Trophoblast cell (in vitro differentiated cells and primary cell): ENCODE measurements around the gene C2orf42.

Source experiments
- DNase-seq, 2 donors: peaks; one replicate each; pipeline ENCODE4 v3.0.0-alpha.2; 2016
- H2AFZ ChIP-seq: 2 replicates; pipeline ENCODE4 v1.6.1; 2013; ENCODE audit warnings: low read length, moderate library complexity, mild to moderate bottlenecking; ENCODE audit not compliant: insufficient read depth, poor library complexity
- H2AK5ac ChIP-seq: 2 replicates; pipeline ENCODE4 v1.6.1; 2013; ENCODE audit warnings: mild to moderate bottlenecking, low read length
- H2BK120ac ChIP-seq: 2 replicates; pipeline ENCODE4 v1.6.1; 2013; ENCODE audit warnings: low read length, mild to moderate bottlenecking, moderate library complexity; ENCODE audit not compliant: insufficient read depth, poor library complexity
- H2BK12ac ChIP-seq: 2 replicates; pipeline ENCODE4 v1.6.1; 2013; ENCODE audit warnings: mild to moderate bottlenecking, low read length, moderate library complexity
- H2BK5ac ChIP-seq: 2 replicates; pipeline ENCODE4 v1.6.1; 2013; ENCODE audit warnings: low read length, low read depth, moderate library complexity, mild to moderate bottlenecking; ENCODE audit not compliant: poor library complexity
- H3K14ac ChIP-seq: 2 replicates; pipeline ENCODE4 v1.6.1; 2013; ENCODE audit warnings: mild to moderate bottlenecking, low read length
- H3K18ac ChIP-seq: 2 replicates; pipeline ENCODE4 v1.6.1; 2013; ENCODE audit warnings: mild to moderate bottlenecking, low read length
- H3K23ac ChIP-seq: 2 replicates; pipeline ENCODE4 v1.6.1; 2013; ENCODE audit warnings: low read length
- H3K27ac ChIP-seq: 2 replicates; pipeline ENCODE4 v1.5.1; 2013; ENCODE audit warnings: low read depth, mild to moderate bottlenecking, inconsistent platforms, low read length, moderate library complexity
- H3K27me3 ChIP-seq: 2 replicates; pipeline ENCODE4 v1.6.1; 2013; ENCODE audit warnings: inconsistent platforms, mild to moderate bottlenecking, low read length, moderate library complexity; ENCODE audit not compliant: insufficient read depth
- H3K36me3 ChIP-seq, 2 experiments: 1 replicate in 1 of 2; 2 replicates in 1 of 2; pipeline ENCODE4 v1.6.1; 2013; ENCODE audit warnings: low read length in 2 of 2, mild to moderate bottlenecking in 2 of 2, moderate library complexity in 1 of 2; ENCODE audit not compliant: insufficient read depth in 2 of 2, control insufficient read depth in 1 of 2
- H3K4ac ChIP-seq: 2 replicates; pipeline ENCODE4 v1.6.1; 2013; ENCODE audit warnings: low read depth, mild to moderate bottlenecking, low read length, moderate library complexity
- H3K4me1 ChIP-seq, 2 experiments: 1 replicate in 1 of 2; 2 replicates in 1 of 2; pipeline ENCODE4 v1.6.1; 2013; ENCODE audit warnings: low read length in 2 of 2, mild to moderate bottlenecking in 2 of 2, moderate library complexity in 1 of 2; ENCODE audit not compliant: insufficient read depth in 2 of 2, control insufficient read depth in 1 of 2
- H3K4me2 ChIP-seq: 2 replicates; pipeline ENCODE4 v1.6.1; 2013; ENCODE audit warnings: inconsistent platforms, mild to moderate bottlenecking, low read length, moderate library complexity
- H3K4me3 ChIP-seq: 2 replicates; pipeline ENCODE4 v1.5.1; 2013; ENCODE audit warnings: mild to moderate bottlenecking, low read depth, low read length, inconsistent platforms
- H3K79me1 ChIP-seq: one replicate; pipeline ENCODE4 v1.6.1; 2013; ENCODE audit warnings: low read length
- H3K79me2 ChIP-seq: 2 replicates; pipeline ENCODE4 v1.6.1; 2013; ENCODE audit warnings: low read length, mild to moderate bottlenecking; ENCODE audit not compliant: control insufficient read depth, insufficient read depth, poor library complexity
- H3K9ac ChIP-seq: 2 replicates; pipeline ENCODE4 v1.6.1; 2013; ENCODE audit warnings: mild to moderate bottlenecking, low read length
- H3K9me3 ChIP-seq: 2 replicates; pipeline ENCODE4 v1.6.1; 2013; ENCODE audit warnings: low read depth, mild to moderate bottlenecking, control low read depth, inconsistent platforms, low read length; ENCODE audit not compliant: insufficient read depth
- H4K12ac ChIP-seq: 2 replicates; pipeline ENCODE4 v1.6.1; 2013; ENCODE audit warnings: low read depth, mild to moderate bottlenecking, low read length, moderate library complexity
- H4K8ac ChIP-seq: 2 replicates; pipeline ENCODE4 v1.6.1; 2013; ENCODE audit warnings: low read depth, mild to moderate bottlenecking, low read length, moderate library complexity
- H4K91ac ChIP-seq: one replicate; pipeline ENCODE4 v1.6.1; 2013; ENCODE audit warnings: low read depth, mild to moderate bottlenecking, low read length, moderate library complexity
- WGBS: extraction: QIAGEN DNeasy Blood & Tissue Kit; methylation state at CpG from one replicate; pipeline ENCODE4 v1.1.7; 2013; ENCODE audit warnings: missing lambda C conversion rate; ENCODE audit not compliant: insufficient read length, insufficient coverage; ENCODE audit errors: extremely low coverage; 5-methylcytosine and 5-hydroxymethylcytosine counted together

C2orf42 gene

DNA sequence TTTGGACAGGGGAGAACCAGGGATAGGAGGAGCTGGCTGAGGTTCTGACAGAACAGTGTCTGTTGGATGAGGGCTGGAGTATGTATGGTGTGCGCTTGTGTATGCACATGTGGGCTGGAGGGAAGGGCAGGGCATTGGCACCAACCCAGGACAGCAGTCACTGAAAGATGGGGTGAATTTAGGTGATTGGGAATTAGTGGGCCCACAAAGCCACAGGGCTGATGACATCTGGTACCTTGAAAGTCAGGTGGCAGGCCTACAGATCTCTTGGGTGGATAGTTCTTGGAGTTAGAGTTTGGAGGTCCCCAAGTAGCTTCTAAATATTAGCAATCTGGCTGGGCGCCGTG lies 45.7 kb downstream of the C2orf42 start:
- Histone ChIP-seq H4K12ac (no peak overlapping the region), H3K36me3 (peaks cover 5% of the 10 kb centered on the region in 2 experiments), H3K79me2 (peaks cover 12% of the 10 kb centered on the region), H3K4me3 (no peak overlapping the region), H3K27me3 (no peaks in the 10 kb centered on the region), H3K14ac (no peak overlapping the region), H3K4ac (no peak overlapping the region), H3K27ac (no peak overlapping the region), H2AK5ac (no peak overlapping the region), H3K23ac (no peak overlapping the region), H3K9ac (no peak overlapping the region), H3K4me2 (no peak overlapping the region), H2BK5ac (no peak overlapping the region), H4K91ac (no peak overlapping the region), H3K18ac (no peak overlapping the region), H3K79me1 (peaks cover 20% of the 10 kb centered on the region), H4K8ac (no peak overlapping the region), H2BK120ac (no peak overlapping the region), H3K4me1 (peaks cover 16 to 21% of the 10 kb centered on the region in 2 experiments), H3K9me3 (no peaks in the 10 kb centered on the region), H2AFZ (no peak overlapping the region), H2BK12ac (no peak overlapping the region)
- WGBS: no CpG with 5 or more reads among the region's 3 CpGs
- DNase-seq: no peak

DNA sequence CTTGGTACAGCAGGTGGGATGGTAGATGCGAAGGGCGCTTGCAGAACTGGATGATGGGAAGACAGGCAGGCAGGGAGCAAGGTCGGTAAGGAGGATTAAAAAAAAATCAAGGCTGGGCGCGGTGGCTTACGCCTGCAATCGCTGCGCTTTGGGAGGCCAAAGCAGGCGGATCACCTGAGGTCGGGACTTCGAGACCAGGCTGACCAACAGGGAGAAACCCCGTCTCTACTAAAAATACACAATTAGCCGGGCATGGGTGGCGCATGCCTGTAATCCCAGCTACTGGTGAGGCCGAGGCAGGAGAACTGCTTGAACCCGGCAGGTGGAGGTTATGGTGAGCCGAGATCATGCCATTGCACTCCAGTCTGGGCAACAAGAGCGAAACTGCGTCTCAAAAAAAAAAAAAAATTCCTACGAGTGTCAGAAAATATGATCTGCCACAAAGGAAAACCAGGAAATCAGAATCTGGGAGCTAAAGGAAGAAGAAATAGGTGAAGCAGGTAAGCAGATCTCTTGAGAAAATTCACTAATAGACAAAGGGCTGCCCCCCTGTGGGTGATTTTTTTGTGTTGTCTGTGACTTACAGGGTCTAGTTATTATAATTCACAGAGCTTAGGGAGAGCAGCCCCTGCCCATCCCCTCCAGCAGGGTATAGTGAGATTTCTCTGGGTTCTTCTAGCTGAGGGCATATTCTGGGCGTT lies 46.2 kb downstream of the C2orf42 start:
- Histone ChIP-seq H2AFZ (no peak overlapping the region), H3K4ac (no peak overlapping the region), H2BK12ac (no peak overlapping the region), H3K4me1 (peaks cover 16 to 21% of the 10 kb centered on the region in 2 experiments), H4K8ac (no peak overlapping the region), H3K79me2 (peaks cover 12% of the 10 kb centered on the region), H3K4me3 (no peak overlapping the region), H3K27me3 (no peaks in the 10 kb centered on the region), H3K14ac (no peak overlapping the region), H2BK120ac (no peak overlapping the region), H3K18ac (no peak overlapping the region), H3K36me3 (peaks cover 4 to 5% of the 10 kb centered on the region in 2 experiments), H2BK5ac (no peak overlapping the region), H3K9ac (no peak overlapping the region), H3K23ac (no peak overlapping the region), H3K79me1 (peaks cover 20% of the 10 kb centered on the region), H3K27ac (no peak overlapping the region), H4K12ac (no peak overlapping the region), H3K9me3 (no peaks in the 10 kb centered on the region), H2AK5ac (no peak overlapping the region), H4K91ac (no peak overlapping the region), H3K4me2 (no peak overlapping the region)
- no peak for DNase-seq
- WGBS: no CpG with 5 or more reads among the region's 21 CpGs

DNA sequence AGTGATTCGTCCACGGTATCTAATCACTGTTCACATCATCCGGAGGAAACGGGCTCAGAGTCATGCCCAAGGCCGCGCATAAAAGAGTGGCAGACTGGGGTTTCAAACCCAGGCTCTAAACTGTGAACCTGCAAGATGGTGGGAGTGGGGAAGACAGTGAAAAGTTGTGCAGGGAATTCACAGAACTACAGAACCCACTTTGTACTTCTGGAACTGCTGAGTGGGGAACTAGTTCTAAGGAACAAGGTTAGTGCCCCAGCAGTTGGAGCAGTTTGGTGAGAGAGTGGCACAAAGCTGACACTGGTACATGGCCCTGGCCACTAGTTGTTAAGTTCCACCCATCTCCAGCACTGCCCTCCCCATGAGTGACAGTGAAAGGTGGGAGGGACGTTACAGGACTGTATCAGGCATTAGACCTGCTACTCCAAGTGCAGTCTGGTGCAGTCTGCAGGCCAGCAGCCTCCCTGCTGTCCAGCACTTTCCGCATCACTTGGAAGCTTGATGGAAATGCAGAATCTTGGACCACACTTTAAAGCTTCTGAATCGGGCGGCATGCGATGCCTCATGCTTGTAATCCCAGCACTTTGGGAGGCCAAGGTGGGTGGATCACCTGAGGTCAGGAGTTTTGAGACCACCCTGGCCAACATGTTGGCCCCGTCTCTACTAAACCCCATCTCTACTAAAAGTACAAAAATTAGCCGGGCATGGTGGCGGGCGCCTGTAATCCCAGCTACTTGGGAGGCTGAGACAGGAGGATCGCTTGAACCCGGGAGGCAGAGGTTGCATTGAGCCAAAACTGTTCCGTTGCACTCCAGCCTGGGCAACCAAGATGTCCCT lies 47.3 kb downstream of the C2orf42 start:
- Histone ChIP-seq H3K4me3 (no peak overlapping the region), H3K14ac (no peak overlapping the region), H2BK5ac (no peak overlapping the region), H4K12ac (peak overlapping the region; percentile 66), H2BK120ac (no peak overlapping the region), H3K27ac (no peak overlapping the region), H3K27me3 (no peaks in the 10 kb centered on the region), H3K4ac (peak overlapping the region; percentile 38), H3K36me3 (peaks cover 0 to 1% of the 10 kb centered on the region in 2 experiments), H3K18ac (no peak overlapping the region), H2BK12ac (no peak overlapping the region), H3K79me2 (peaks cover 12% of the 10 kb centered on the region), H4K91ac (peak overlapping the region; percentile 75), H3K9me3 (no peaks in the 10 kb centered on the region), H3K4me1 (peaks cover 16 to 23% of the 10 kb centered on the region in 2 experiments), H3K79me1 (peaks cover 20% of the 10 kb centered on the region), H3K4me2 (no peak overlapping the region), H2AFZ (no peak overlapping the region), H4K8ac (peak overlapping the region; percentile 85), H3K23ac (no peak overlapping the region), H2AK5ac (peak overlapping the region; percentile 6), H3K9ac (no peak overlapping the region)
- no CpG with 5 or more reads among the region's 18 CpGs for WGBS
- DNase-seq: peak; percentile 29 to 44

DNA sequence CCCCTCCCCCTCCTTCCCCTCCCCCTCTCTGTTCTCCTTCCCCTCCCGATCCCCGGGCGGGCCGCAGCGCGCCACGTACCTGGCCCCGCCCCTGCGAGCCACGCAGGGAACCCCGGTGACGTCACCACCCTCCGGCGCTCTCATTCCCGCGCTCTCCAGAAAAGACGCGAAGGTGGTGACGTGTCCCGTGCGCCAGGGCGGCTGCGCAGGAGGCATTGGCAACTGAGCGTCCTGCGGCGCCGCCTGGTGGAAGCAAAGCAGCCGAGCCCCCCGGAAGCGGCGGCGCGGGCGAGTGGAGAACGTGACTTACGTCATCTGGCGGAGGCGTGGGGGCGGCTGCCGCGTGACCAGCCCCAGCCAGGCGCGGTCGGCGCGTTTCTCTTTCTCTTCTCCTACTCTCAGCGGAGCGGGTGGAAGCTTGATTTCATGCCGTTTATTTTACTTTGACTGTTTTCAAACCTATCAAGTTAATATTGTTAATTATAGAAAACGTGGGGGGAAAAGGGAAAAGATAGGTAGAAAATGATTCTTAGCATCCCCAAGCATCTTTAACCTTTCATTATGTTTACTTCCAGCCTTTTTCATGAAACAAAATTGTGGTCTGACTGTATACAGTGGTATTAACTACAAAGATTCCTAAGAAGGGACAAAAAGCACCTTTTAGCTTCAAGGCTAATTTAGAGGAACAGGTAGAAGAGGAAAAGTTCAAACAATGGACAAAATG lies 48.1 kb downstream of the C2orf42 start:
- Histone ChIP-seq H3K9ac (no peak overlapping the region), H3K4me1 (peaks cover 16 to 23% of the 10 kb centered on the region in 2 experiments), H4K12ac (peak overlapping the region; percentile 66), H3K14ac (no peak overlapping the region), H2BK5ac (no peak overlapping the region), H3K18ac (no peak overlapping the region), H2AK5ac (no peak overlapping the region), H3K9me3 (no peaks in the 10 kb centered on the region), H3K27ac (peak overlapping the region; percentile 30), H2BK120ac (no peak overlapping the region), H3K4me2 (peak overlapping the region; percentile 44), H4K8ac (peak overlapping the region; percentile 85), H4K91ac (peak overlapping the region; percentile 75), H2AFZ (no peak overlapping the region), H3K4me3 (no peak overlapping the region), H3K79me1 (peaks cover 20% of the 10 kb centered on the region), H3K23ac (no peak overlapping the region), H2BK12ac (no peak overlapping the region), H3K79me2 (peaks cover 12% of the 10 kb centered on the region), H3K36me3 (peaks cover 0 to 1% of the 10 kb centered on the region in 2 experiments), H3K27me3 (no peaks in the 10 kb centered on the region), H3K4ac (peak overlapping the region; percentile 38)
- WGBS: no CpG with 5 or more reads among the region's 50 CpGs
- peak; percentile 99 to 100 for DNase-seq
